ENCODE measurements around the gene PNRC1. TPM values are rescaled to one million over a fixed set of nuclear protein-coding genes. Genes with fewer than 3 reads are reported as not detected.
"Not testable (repeated sequence)": the region's sequence is repeated elsewhere in the genome, so short reads cannot be mapped to it uniquely, and the experiment has no call there.

Gene PNRC1
- total and polyA plus RNA-seq, 2 of the 4 experiments (the other 2 are of a cell fraction), result 6.5 to 8.1 TPM

GRCh38 chr6:89037141-89037900 lies 43.2 kb upstream of the PNRC1 start (continued):
- no peak for TF ChIP-seq NFE2L2 (IDR thresholded peaks at IDR 0.05; ENCODE audit: low read depth, low read length)

GRCh38 chr6:89037901-89038293 lies 42.7 kb upstream of the PNRC1 start:
- H3K18ac ChIP-seq (ENCODE audit: low read depth, low read length); CTCF ChIA-PET; H4K5ac ChIP-seq (ENCODE audit: low read depth, low read length); H3K23ac ChIP-seq (ENCODE audit: low read depth, low read length); H3K27me3 ChIP-seq (ENCODE audit: control insufficient read depth, insufficient read depth, low read length); in situ Hi-C loops (cut with MboI; ENCODE audit: low sequenced_read_pairs); H3K9me1 ChIP-seq (ENCODE audit: insufficient read depth, low read length); H3K9me3 ChIP-seq (ENCODE audit: control insufficient read depth, insufficient read depth, low read length); H3K14ac ChIP-seq (replicated peaks; ENCODE audit: low read depth, low read length); H3K9ac ChIP-seq (ENCODE audit: low read depth, low read length); H3K79me1 ChIP-seq (ENCODE audit: low read depth in 1 of 2, low read length in 2 of 2); intact Hi-C loops (cut with micrococcal nuclease); H2AFZ ChIP-seq (replicated peaks; ENCODE audit: low read length, poor library complexity); H3K36me3 ChIP-seq (ENCODE audit: control insufficient read depth, insufficient read depth, low read length); ATAC-seq (ENCODE audit: low read depth); H2BK15ac ChIP-seq (ENCODE audit: low read depth, low read length); H3K27ac ChIP-seq (ENCODE audit: insufficient read depth, low read length); H2AK9ac ChIP-seq (replicated peaks; ENCODE audit: low read depth, low read length, poor library complexity); H4K8ac ChIP-seq (ENCODE audit: low read depth in 2 of 2, low read length in 2 of 2); POLR2A ChIA-PET (ENCODE audit: unreplicated experiment); BruUV-seq (replicated peaks); DNase-seq; H2BK5ac ChIP-seq (ENCODE audit: low read depth, low read length, poor library complexity, severe bottlenecking); H3K4ac ChIP-seq (ENCODE audit: low read depth, low read length); H3K56ac ChIP-seq (ENCODE audit: extremely low read depth, insufficient read depth, low read length); H3K4me2 ChIP-seq (ENCODE audit: low read depth, low read length); H4K20me1 ChIP-seq (ENCODE audit: insufficient read depth, low read length); H2BK120ac ChIP-seq (ENCODE audit: low read depth, low read length); dilution Hi-C loops (cut with HindIII; ENCODE audit: low sequenced_read_pairs, unreplicated experiment); H3K4me3 ChIP-seq (ENCODE audit: insufficient read depth, low read depth, low read length); H2AK5ac ChIP-seq (ENCODE audit: low read depth, low read length); H4K91ac ChIP-seq (ENCODE audit: insufficient read depth, low read depth, low read length); H2BK20ac ChIP-seq (ENCODE audit: low read depth, low read length): not testable (repeated sequence)
- peaks cover 10% of the 10 kb centered on the region for H3K4me1 ChIP-seq (ENCODE audit: control insufficient read depth, insufficient read depth, low read length)

Data from IMR-90 (cell line).